ENCODE results near the gene ACKR3.

- TF ChIP-seq CTCF (conservative IDR thresholded peaks at IDR 0.05; ENCODE audit: low read length) (no peak), EZH2phosphoT487 (IDR thresholded peaks at IDR 0.05; ENCODE audit: borderline replicate concordance) (no peak)
These were observed 23.2 kb downstream of the ACKR3 start for GRCh38 chr2:236592821-236593220.
